ENCODE results near the gene TCAF2. TPM values are rescaled to one million over a fixed set of nuclear protein-coding genes. Genes with fewer than 3 reads are reported as not detected.
"Not testable (repeated sequence)": the region's sequence is repeated elsewhere in the genome, so short reads cannot be mapped to it uniquely, and the experiment has no call there.

Gene TCAF2
- 1.2 TPM for total RNA-seq

GRCh38 chr7:143620646-143621045 lies at the start of gene TCAF2:
Gene TCAF2 (plus strand): TSS chr7:143620974.
- not testable (repeated sequence) for DNase-seq

GRCh38 chr7:143571501-143571900 lies 49.3 kb upstream of the TCAF2 start, which contains the start of gene CTAGE15:
Gene CTAGE15 (plus strand): TSS chr7:143571801. CDS start chr7:143571818, 17 bp downstream.
- DNase-seq, result not testable (repeated sequence)

GRCh38 chr7:143588183-143588582 lies 32.6 kb upstream of the TCAF2 start:
- not testable (repeated sequence) for DNase-seq

- DNase-seq, result not testable (repeated sequence)
Observed at GRCh38 chr7:143589897-143590296, 30.9 kb upstream of the TCAF2 start.

- DNase-seq, result not testable (repeated sequence)
Observed at GRCh38 chr7:143598086-143598485, 22.7 kb upstream of the TCAF2 start.

- not testable (repeated sequence) for DNase-seq
Observed at GRCh38 chr7:143603549-143603948, 17.2 kb upstream of the TCAF2 start.

GRCh38 chr7:143606088-143606487 lies 14.7 kb upstream of the TCAF2 start:
- not testable (repeated sequence) for DNase-seq

- not testable (repeated sequence) for DNase-seq
Observed at GRCh38 chr7:143615545-143615944, 5.2 kb upstream of the TCAF2 start.

GRCh38 chr7:143617204-143617603 lies 3.6 kb upstream of the TCAF2 start:
- not testable (repeated sequence) for DNase-seq

GRCh38 chr7:143620058-143620457 lies 716 bp upstream of the TCAF2 start:
- DNase-seq, result not testable (repeated sequence)

- DNase-seq, result not testable (repeated sequence)
Observed at GRCh38 chr7:143621175-143621574, 401 bp downstream of the TCAF2 start.

- DNase-seq, result not testable (repeated sequence)
Observed at GRCh38 chr7:143622130-143622529, 1.4 kb downstream of the TCAF2 start.

- not testable (repeated sequence) for DNase-seq
Observed at GRCh38 chr7:143630653-143631052, 9.9 kb downstream of the TCAF2 start.

GRCh38 chr7:143632506-143632905 lies 11.7 kb downstream of the TCAF2 start:
- not testable (repeated sequence) for DNase-seq

- not testable (repeated sequence) for DNase-seq
Observed at GRCh38 chr7:143633013-143633618, 12.3 kb downstream of the TCAF2 start.

- not testable (repeated sequence) for DNase-seq
Observed at GRCh38 chr7:143635364-143636240, 14.8 kb downstream of the TCAF2 start.

GRCh38 chr7:143639372-143639771 lies 18.6 kb downstream of the TCAF2 start:
- DNase-seq, result not testable (repeated sequence)

GRCh38 chr7:143640528-143641189 lies 19.9 kb downstream of the TCAF2 start:
- DNase-seq, result not testable (repeated sequence)

- DNase-seq, result not testable (repeated sequence)
Observed at GRCh38 chr7:143646598-143646997, 25.8 kb downstream of the TCAF2 start.

GRCh38 chr7:143649902-143650301 lies 29.1 kb downstream of the TCAF2 start:
- not testable (repeated sequence) for DNase-seq

GRCh38 chr7:143650447-143650846 lies 29.7 kb downstream of the TCAF2 start:
- DNase-seq, result not testable (repeated sequence)

Data from skin of body (tissue), 2 donors.